GM12891 (cell line): ENCODE data around the gene SHC3.

ENCODE experiments used
- DNase-seq: peaks from one replicate; pipeline ENCODE4 v3.0.0; 2011; ENCODE audit warnings: low spot score; ENCODE audit not compliant: insufficient read length
- FAIRE-seq: peaks from 2 replicates; lab custom pipeline; 2011; peaks lifted over from hg19 to GRCh38; lab: Jason Lieb, UNC
- PAX5 ChIP-seq: IDR thresholded peaks from 2 replicates; pipeline ENCODE4 v1.6.1; 2011; ENCODE audit warnings: low read length, moderate library complexity, mild to moderate bottlenecking; ENCODE audit not compliant: insufficient read depth, severe bottlenecking
- POLR2A ChIP-seq: IDR thresholded peaks from 2 replicates; pipeline ENCODE4 v1.6.1; 2011; ENCODE audit warnings: low read depth, low read length, control low read depth
- POLR2AphosphoS5 ChIP-seq: IDR thresholded peaks from 2 replicates; pipeline ENCODE4 v1.6.1; 2011; ENCODE audit warnings: low read depth, low read length, control low read depth
- POU2F2 ChIP-seq: IDR thresholded peaks from 2 replicates; pipeline ENCODE4 v1.6.1; 2011; ENCODE audit warnings: low read depth, mild to moderate bottlenecking, control low read depth, low read length, moderate library complexity
- SPI1 ChIP-seq: IDR thresholded peaks from 2 replicates; pipeline ENCODE4 v1.6.1; 2011; ENCODE audit warnings: low read depth, low read length, control low read depth
- TAF1 ChIP-seq: IDR thresholded peaks from 2 replicates; pipeline ENCODE4 v1.6.1; 2011; ENCODE audit warnings: low read depth, low read length, control low read depth

The SHC3 gene

GRCh38 chr9:88990041-88990728 is 188.4 kb downstream of the SHC3 start:
- FAIRE-seq (no peak), DNase-seq (no peak)
- no peak for TF ChIP-seq TAF1
- TF ChIP-seq POU2F2 = no peak
- no peak for TF ChIP-seq POLR2A
- no peak for TF ChIP-seq PAX5
- TF ChIP-seq POLR2AphosphoS5 = no peak
- TF ChIP-seq SPI1 = no peak

DNA sequence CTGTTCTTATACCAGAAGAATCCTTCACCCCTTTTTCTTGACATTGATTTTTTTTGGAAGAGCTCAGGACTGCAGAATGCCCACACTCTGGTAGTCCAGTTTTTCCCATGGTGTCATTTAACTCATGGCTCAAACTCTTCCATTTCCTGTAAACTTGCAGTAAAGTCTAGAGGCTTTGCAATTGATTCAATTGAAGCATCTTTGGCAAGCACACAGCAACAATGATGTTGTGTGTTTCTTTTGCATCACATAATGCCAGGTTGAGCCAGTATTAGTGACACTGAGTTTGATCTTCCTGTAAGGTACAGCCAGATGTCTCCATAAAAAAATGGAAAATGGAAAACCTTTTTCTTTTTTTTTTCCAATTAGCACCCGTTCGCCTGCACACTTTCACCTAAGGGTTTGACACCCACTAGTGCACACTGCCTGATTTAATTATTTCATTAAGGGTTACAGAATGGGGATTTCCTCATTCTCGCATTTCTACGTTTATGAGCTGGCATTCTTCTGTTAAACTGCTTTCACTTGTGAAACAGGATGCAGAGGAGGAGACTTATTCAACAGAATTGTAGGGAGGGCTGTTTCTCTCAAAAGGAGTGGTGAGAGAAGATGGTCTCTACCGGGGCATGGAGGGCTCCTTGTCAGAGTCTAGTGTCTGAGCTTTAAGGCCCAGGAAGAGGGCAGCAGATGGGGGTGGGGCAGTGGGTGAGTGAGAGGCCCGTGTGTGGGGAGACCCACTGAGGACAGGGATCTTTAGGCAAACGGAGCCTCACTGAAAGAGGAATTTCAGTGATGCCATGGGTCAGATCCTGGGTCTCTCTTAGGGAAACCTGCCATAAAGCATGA is 189.6 kb downstream of the SHC3 start:
- no peak for DNase-seq
- TF ChIP-seq PAX5 = no peak
- no peak for TF ChIP-seq TAF1
- TF ChIP-seq POU2F2 = no peak

DNA sequence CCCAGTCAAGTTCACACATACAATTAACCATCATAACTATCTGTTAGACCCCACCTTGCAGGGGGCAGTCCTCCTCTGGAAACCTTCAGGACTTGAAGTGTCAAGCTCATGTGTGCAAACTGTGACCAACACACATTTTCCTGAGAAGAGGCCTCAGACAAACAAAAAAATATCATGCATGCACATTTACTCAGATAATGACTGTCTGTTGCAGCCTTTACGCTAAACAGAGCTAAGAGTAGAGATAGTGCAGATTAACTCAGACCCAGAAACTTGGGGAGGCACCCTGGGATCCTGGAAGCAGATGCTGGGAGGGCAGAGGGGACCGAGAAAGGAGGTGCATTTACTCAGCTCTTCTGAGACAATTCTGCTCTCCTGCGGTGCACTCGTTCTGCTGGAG is 191.0 kb downstream of the SHC3 start:
- DNase-seq = no peak
- no peak for FAIRE-seq
- no peak for TF ChIP-seq POLR2A

More for the DNA sequence above, 189.6 kb downstream of the SHC3 start:
- FAIRE-seq = no peak

DNA sequence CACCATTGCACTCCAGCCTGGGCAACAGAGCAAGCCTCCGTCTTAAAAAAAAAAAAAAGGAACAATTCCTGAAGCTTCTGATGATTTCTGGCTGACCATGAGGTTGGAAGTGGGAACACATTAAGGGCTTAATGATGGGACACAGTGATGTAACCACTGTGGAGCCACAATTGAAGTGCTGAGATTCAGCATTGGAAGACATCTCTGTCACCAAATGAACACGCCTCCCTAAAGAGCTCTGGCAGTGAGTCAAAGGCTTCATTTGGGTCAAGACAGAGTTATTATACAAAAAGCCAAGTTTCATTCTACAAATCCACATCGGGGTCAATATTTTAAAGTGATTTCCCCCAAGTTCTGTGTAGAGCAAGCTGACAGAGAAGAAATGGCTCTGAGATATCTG is 191.8 kb downstream of the SHC3 start:
- no peak for TF ChIP-seq POLR2A
- DNase-seq (no peak), FAIRE-seq (no peak)

DNA sequence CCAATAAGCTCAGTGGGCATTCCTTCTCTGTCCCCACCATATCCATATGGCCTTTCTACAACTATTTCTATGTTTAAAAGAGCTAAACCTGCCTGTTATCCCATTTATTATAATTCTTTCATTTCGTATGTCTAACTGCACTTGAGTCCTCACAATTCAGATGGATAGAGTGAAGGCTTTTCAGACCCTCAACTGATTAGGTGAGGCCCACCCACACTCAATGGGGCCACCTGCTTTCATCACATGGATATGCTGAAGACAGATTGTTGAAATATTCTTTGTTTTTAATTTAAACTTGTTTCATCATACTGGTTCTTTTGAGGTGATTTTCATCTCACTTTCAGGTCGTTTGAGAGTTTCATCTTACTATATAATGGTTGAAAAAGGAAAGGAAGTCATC is 193.0 kb downstream of the SHC3 start:
- DNase-seq (no peak), FAIRE-seq (no peak)
- TF ChIP-seq PAX5 = no peak
- TF ChIP-seq POLR2AphosphoS5 = no peak
- no peak for TF ChIP-seq POLR2A
- TF ChIP-seq TAF1 = no peak
- no peak for TF ChIP-seq POU2F2
- TF ChIP-seq SPI1 = no peak

- no peak for DNase-seq
- FAIRE-seq = no peak
- TF ChIP-seq POLR2A = no peak
- no peak for TF ChIP-seq PAX5
- no peak for TF ChIP-seq TAF1
- no peak for TF ChIP-seq SPI1
- TF ChIP-seq POU2F2 = no peak
- no peak for TF ChIP-seq POLR2AphosphoS5
Measured at GRCh38 chr9:88984543-88984883, 194.1 kb downstream of the SHC3 start.

GRCh38 chr9:88983865-88984542 is 194.6 kb downstream of the SHC3 start:
- no peak for FAIRE-seq
- DNase-seq = no peak

GRCh38 chr9:88980740-88981203 is 197.8 kb downstream of the SHC3 start:
- DNase-seq = no peak
- no peak for FAIRE-seq
- TF ChIP-seq TAF1 (no peak), PAX5 (no peak), POU2F2 (no peak), SPI1 (no peak), POLR2A (no peak), POLR2AphosphoS5 (no peak)

More at GRCh38 chr9:88983865-88984542, 194.6 kb downstream of the SHC3 start:
- no peak for TF ChIP-seq POU2F2
- no peak for TF ChIP-seq POLR2AphosphoS5
- no peak for TF ChIP-seq PAX5
- no peak for TF ChIP-seq POLR2A
- TF ChIP-seq TAF1 = no peak
- TF ChIP-seq SPI1 = no peak

- FAIRE-seq = no peak
- DNase-seq = no peak
- TF ChIP-seq TAF1 = no peak
- no peak for TF ChIP-seq POLR2A
- no peak for TF ChIP-seq PAX5
- TF ChIP-seq POLR2AphosphoS5 = no peak
- TF ChIP-seq SPI1 = no peak
- no peak for TF ChIP-seq POU2F2
Measured at GRCh38 chr9:88979791-88980190, 198.8 kb downstream of the SHC3 start.

DNA sequence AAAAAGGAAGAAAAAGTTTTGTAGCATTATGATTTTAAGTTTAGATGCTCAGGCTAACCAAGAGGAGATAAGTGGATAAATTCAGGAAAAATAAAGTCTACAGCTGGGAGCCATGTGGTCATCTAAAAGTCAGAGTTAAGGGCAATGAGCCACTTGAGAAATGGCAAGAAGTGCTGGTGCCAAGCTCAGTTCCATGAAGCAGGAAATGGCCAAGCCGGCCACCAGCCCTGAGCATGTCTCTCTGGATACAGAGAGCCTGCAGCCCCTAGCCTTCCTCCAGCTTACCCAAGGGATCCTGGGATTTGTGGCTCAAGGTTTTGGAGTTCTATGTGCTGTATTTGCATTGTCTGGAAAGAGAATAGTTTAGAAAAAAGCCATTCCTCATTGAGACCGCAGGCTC is 199.6 kb downstream of the SHC3 start:
- DNase-seq (no peak), FAIRE-seq (no peak)
- TF ChIP-seq PAX5 (no peak), SPI1 (no peak)
